Stomach smooth muscle (tissue), 2 donors: ENCODE measurements around the gene ASPG.

Experiments
- H3K27ac ChIP-seq: one replicate; pipeline ENCODE4 v1.7.0; 2013; ENCODE audit warnings: mild to moderate bottlenecking, low read length, inconsistent platforms
- H3K27me3 ChIP-seq, 2 donors: one replicate each; pipeline ENCODE4 v1.7.0; 2013; ENCODE audit warnings: low read length in 2 of 2; ENCODE audit not compliant: insufficient read depth in 2 of 2, control insufficient read depth in 1 of 2
- H3K36me3 ChIP-seq, 2 donors: one replicate each; pipeline ENCODE4 v1.7.0; 2013; ENCODE audit warnings: low read length in 2 of 2; ENCODE audit not compliant: control insufficient read depth in 2 of 2, insufficient read depth in 2 of 2
- H3K4me1 ChIP-seq: one replicate; pipeline ENCODE4 v1.7.0; 2013; ENCODE audit warnings: low read length; ENCODE audit not compliant: control insufficient read depth, insufficient read depth
- H3K4me3 ChIP-seq, 2 donors: one replicate each; pipeline ENCODE4 v1.7.0; 2013; ENCODE audit warnings: low read length in 2 of 2
- H3K9ac ChIP-seq, 2 donors: one replicate each; pipeline ENCODE4 v1.7.0; 2013; ENCODE audit warnings: low read length in 2 of 2, mild to moderate bottlenecking in 1 of 2
- H3K9me3 ChIP-seq, 2 donors: one replicate each; pipeline ENCODE4 v1.7.0; 2013; ENCODE audit warnings: low read length in 2 of 2; ENCODE audit not compliant: control insufficient read depth in 2 of 2
- donor health status: healthy.
- donor health status: Pancreatic carcinoma.

Gene ASPG

DNA sequence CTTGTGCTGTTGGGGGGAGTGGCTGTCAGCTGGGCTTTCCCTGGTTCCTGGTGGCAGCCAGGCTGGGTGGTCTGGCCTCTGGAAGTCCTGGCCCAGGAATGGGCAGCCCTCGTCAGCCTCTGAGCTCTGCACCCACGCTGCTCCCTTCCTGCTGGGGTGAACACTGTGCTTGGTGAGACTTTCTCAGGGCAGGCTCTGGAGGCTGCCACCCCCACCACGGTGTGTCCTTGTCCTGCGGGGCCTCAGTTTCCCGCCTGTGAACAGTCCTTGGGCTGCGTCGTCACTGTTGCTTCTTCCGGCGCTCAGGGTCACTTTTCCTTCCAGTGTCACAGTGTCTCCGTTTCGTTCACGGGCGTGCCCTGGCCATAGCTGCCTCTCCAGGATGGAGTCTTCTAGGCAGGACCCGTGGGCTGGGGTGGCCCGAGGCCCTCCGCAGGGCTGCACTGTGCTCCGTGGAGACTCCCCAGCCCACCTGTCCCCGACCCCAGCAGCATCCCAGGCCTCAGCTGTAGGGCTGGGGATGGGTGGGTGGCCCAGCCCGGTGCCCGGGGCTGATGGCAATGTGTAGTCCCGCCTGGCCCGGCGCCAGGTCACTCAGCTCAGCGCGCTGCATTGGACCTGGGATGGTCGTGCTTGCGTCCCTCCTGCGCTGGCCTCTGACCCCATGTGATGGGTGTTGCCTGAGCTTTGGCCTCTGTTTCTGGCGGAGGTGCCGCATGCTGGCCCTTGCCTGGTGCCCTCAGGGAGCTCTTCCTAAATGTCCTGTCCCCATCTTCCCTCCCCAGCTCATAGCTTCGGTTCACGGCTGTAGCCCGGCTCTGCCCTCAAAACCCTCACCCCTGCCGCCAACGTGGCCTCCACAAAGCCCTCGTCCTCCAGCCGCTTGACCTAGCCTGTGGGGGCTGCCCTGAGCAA, 59.7 kb downstream of the ASPG start:
- no peak overlapping the region for H3K9ac ChIP-seq
- H3K9me3 ChIP-seq: no peaks in the 10 kb centered on the region
- H3K4me1 ChIP-seq: peaks cover 3% of the 10 kb centered on the region
- no peaks in the 10 kb centered on the region for H3K36me3 ChIP-seq
- H3K4me3 ChIP-seq: no peak overlapping the region
- H3K27ac ChIP-seq: no peak overlapping the region
- H3K27me3 ChIP-seq: no peaks in the 10 kb centered on the region

DNA sequence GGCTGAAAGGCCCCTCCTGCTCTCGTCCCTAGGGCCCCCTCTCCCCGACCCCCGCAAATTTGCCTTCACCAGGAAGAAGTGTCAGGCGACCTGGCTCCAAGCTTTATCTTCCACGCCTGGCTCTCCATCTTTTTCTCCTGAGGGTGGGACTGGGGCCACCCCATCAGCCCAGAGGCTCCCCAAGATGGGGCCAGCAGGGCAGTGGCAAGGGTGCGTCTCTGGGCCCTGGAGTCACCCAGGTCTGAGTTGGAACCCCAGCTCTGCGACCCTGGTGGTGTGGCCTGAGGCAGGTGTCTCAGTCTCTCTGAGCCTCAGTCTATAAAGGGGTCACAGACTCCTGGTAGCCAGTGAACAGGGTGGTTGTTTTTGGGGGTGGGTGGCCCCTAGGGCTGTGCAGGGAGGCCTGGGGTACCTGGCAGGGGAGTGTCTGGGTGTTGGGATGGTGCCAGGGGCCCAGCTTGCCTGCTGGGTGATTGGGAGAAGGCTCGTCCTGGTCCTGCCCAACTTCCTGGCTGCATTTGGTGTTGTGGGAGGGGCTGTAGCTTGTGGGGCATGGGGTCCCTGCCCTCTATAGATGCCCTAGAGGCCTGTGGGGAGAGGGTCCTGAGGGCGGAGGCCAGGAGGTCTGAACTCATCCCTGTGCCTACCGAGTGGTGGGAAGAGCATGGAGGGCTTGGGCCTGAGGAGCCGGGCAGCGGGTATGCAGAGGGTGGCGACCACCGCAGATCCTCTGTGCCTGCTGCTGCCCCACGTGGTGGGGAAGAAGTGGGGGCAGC, 60.5 kb downstream of the ASPG start:
- H3K9me3 ChIP-seq: no peaks in the 10 kb centered on the region
- H3K4me3 ChIP-seq: no peak overlapping the region
- H3K4me1 ChIP-seq: peaks cover 7% of the 10 kb centered on the region
- no peaks in the 10 kb centered on the region for H3K36me3 ChIP-seq
- no peak overlapping the region for H3K9ac ChIP-seq
- H3K27ac ChIP-seq: no peak overlapping the region
- no peaks in the 10 kb centered on the region for H3K27me3 ChIP-seq

DNA sequence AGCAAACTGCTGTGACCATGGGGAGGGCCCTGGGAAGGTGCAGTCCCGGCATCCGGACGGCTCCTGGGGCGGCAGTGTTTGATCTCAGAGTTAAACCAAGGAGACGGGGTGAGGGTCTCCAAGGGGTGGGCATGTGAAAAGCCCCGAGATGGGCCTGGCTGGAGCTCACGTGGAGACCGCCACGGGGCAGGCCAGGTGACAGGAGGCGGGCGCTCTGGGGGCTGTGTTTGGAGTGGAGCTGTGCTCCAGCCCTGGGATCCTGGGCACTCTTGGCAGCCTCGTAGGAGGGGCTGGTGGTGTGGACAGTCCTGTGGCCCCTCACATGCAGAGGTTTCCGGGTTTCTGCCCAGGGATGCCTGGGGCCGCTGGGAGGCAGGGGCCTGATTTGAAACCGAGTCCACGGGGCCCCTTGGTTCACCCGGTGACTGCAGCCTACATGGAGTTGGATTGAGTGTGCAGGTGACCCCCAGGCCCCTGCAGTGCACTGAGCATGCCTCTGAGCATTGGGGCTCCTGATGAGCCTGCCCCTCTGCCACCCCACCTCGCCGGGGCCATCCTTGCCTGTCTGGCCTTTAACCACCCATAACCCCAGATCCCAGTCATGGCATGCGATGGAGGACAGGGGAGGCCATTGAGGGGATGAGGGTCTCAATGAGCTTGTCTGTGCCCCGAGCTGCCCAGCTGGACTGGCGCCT, 61.3 kb downstream of the ASPG start:
- Histone ChIP-seq H3K36me3 (no peaks in the 10 kb centered on the region), H3K9me3 (no peaks in the 10 kb centered on the region), H3K9ac (no peak overlapping the region), H3K4me3 (no peak overlapping the region), H3K4me1 (peaks cover 7% of the 10 kb centered on the region), H3K27me3 (no peaks in the 10 kb centered on the region), H3K27ac (no peak overlapping the region)

DNA sequence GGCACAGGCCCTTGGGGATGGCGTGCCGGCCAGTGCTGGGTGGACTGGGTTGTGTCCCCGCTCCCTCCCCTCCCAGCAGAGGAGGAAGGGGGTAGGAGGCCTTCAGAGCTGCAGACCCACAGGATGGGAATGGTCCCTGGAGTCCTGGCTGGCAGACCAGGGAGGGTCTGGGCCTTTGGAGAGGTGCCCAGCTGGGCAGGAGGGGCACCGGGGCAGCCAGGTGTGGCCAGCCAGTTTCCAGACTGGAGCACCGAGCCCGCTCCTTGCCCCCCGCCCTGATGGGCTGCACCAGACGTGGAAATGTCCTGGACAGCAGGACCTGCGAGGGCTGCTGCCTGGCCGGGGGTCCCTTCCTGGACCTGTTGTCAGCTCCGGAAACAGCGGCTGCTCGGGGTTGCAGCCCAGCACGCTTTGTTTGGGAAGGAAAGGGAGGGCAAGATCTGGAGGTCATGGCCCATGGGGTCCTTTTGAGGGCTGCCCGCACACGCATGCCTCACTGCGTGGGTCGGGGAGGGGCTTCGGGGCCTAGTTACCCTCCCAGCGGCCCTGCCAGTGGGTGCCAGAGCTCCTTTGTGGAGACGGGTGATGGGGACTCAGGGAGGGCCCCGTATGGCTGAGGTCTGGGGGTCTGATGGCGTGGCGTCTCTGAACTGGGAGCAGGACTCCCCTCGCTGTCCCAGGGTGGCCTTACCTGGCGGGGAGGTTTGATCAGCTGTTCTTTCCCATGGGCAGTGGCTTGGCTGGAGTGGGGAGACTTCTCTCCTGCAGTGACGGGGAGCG, 62.0 kb downstream of the ASPG start:
- no peaks in the 10 kb centered on the region for H3K36me3 ChIP-seq
- H3K4me1 ChIP-seq: peaks cover 7% of the 10 kb centered on the region
- H3K9ac ChIP-seq: no peak overlapping the region
- peaks cover 0 to 2% of the 10 kb centered on the region in 2 donors for H3K27me3 ChIP-seq
- no peak overlapping the region for H3K27ac ChIP-seq
- H3K4me3 ChIP-seq: no peak overlapping the region
- H3K9me3 ChIP-seq: no peaks in the 10 kb centered on the region

DNA sequence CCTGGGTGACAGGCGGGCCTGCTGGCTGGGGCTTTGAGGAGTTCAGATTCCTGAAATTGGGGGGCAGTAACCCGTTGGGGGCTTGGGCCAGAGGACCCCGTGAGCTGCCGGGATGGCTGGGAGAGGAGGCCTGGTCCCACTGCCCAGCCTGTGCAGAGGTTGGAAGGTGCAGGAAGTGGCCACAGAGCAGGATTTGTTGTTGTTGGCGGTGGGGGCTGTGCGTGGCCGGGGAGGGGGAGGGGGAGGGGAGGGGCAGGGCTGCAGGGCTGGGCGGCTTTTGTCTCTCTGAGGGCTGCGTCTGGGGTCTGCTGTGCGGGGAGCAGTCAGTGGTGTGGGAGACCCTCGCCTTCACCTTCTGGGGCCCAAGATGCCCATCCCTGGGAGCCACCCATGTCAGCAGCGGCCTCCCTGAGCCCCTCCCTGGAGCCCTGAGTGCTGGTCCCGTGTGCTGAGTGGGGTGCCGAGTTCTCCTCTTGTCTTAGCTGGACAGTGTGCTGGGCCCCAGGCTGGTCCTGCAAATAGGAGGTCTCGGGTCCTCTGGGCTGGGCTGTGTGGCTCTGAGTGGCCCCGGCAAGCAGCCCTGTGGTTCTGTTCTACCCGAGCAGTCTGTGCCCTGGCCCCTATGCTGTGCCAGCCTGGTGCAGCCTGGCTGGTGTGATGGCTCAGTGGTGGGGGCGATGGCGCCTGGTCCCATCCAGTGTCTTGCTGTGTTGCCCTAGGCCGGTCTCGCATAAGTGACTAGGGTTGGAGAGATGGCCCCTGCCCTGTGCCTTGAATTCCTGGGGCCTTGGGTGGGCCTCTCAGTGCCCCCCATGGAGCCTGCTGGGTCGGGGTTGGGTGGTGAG, 63.2 kb downstream of the ASPG start:
- Histone ChIP-seq H3K27ac (no peak overlapping the region), H3K36me3 (no peaks in the 10 kb centered on the region), H3K4me1 (peaks cover 7% of the 10 kb centered on the region), H3K9me3 (no peaks in the 10 kb centered on the region), H3K9ac (no peak overlapping the region), H3K4me3 (no peak overlapping the region), H3K27me3 (peaks cover 0 to 2% of the 10 kb centered on the region in 2 donors)

DNA sequence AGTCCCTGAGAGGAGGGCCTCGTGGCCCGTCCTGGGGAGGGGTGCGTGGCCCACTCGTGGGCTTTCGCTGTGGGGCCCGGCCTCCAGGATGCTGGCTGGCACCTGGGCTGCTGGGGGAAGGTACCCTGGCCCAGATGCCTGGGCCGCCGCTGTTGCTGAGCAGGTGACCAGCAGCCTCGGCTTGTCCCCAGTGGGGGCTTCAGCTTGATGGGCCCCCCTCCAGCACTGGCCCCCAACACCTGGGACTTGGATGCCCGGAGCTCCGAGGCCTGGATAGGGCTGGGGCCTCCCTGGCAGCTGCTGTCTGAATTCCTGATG, 63.7 kb downstream of the ASPG start:
- Histone ChIP-seq H3K9me3 (no peaks in the 10 kb centered on the region), H3K4me3 (no peak overlapping the region), H3K9ac (no peak overlapping the region), H3K4me1 (peaks cover 7% of the 10 kb centered on the region), H3K36me3 (no peaks in the 10 kb centered on the region), H3K27ac (no peak overlapping the region), H3K27me3 (peaks cover 0 to 2% of the 10 kb centered on the region in 2 donors)

DNA sequence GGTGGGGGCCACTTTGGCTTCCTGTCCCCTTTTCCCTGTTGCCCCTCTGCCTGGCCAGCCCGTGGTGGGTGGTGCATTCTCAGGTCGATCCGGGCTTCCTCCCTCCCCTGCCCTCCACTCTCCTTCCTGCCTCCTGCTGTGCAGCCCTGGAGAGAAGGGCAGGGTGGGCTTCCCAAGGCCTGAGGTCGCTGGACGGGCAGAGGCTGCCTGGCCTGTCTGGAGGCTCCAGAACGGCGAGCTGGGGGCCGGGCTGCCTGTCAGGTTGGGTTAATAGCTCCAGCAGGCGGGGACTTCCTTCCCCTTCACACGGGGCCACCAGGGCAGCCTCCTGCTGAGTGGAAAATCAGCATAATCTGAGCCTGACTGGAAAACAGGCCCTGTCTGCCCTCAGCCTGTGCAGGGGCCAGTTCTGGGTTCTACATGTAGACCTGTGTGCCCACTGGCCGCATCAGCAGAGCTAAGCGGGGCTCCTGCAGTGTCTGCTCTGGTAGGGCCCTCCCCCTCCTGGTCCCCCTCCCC, 64.2 kb downstream of the ASPG start:
- Histone ChIP-seq H3K9me3 (no peaks in the 10 kb centered on the region), H3K27me3 (peaks cover 0 to 2% of the 10 kb centered on the region in 2 donors), H3K4me1 (peaks cover 7% of the 10 kb centered on the region), H3K36me3 (no peaks in the 10 kb centered on the region), H3K9ac (no peak overlapping the region), H3K27ac (no peak overlapping the region), H3K4me3 (no peak overlapping the region)

DNA sequence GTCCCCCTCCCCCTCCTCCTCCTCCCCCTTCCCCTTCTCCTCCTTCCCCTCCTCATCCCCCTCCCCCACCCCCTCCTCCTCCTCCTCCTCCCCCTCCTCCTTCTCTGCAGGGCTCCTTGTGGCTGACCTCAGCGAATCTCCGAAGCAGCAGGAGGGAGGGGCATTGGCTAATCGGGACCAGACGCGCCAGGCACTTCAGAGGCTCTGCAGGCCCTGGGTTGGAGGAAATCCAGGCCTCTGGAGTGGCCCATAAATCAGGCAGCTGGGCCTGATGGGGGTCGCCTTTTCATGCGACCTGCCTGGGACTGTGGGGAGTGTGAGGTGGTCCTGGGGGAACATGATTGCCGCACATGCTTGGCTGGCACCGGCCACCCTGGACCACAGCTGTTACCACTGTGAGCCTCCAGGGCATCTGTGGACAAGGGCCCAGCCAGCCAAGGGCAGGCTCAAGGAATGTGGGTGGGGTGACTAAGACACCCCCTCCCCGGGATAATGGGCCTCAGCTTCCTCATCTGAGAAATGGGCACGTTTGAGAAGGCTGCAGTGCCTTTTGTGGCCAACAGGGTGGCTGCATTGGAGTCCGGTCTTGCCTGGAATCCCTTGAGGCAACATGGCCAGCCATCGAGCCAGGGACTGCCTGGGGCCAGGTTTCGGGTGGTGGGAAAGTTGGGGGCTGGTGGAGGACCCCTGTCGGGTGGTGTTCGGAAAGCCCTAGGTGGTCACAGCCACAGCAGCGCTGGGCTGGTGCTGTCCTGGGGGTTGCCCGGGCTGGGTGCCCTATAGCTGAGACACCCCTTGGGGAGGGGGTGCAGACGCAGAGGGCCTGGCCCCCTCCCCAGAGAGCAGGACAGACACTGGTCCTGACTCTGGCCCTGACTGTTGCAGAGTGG, 64.9 kb downstream of the ASPG start:
- no peaks in the 10 kb centered on the region for H3K36me3 ChIP-seq

DNA sequence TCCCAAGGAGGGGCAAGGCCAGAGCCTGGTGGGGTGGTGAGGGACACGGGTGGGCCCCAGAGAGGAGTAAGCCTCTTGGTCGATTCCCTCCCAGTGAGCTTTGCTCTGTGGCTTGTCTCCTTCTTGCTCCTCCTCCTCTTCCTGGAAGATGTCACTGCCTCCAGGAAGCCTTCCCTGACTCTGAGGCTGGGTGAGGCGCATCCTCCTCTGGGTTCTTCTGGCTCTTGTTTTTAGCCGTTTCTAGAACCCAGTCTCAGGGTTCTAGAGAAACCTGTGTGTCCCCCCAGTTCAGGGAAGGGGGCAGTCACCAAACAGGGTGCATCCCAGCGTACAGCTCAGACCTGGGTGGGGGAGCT, 65.5 kb downstream of the ASPG start:
- no peak overlapping the region for H3K9ac ChIP-seq
- H3K36me3 ChIP-seq: no peaks in the 10 kb centered on the region
- no peaks in the 10 kb centered on the region for H3K9me3 ChIP-seq
- H3K4me3 ChIP-seq: no peak overlapping the region
- H3K4me1 ChIP-seq: peaks cover 7% of the 10 kb centered on the region
- H3K27me3 ChIP-seq: peaks cover 0 to 2% of the 10 kb centered on the region in 2 donors
- H3K27ac ChIP-seq: no peak overlapping the region

More for the DNA sequence above, 64.9 kb downstream of the ASPG start:
- H3K9me3 ChIP-seq: no peaks in the 10 kb centered on the region
- H3K4me3 ChIP-seq: no peak overlapping the region
- H3K27ac ChIP-seq: no peak overlapping the region
- H3K4me1 ChIP-seq: peaks cover 7% of the 10 kb centered on the region
- peaks cover 0 to 2% of the 10 kb centered on the region in 2 donors for H3K27me3 ChIP-seq
- no peak overlapping the region for H3K9ac ChIP-seq
